Measurements from ENCODE around the gene SLC13A1.

SLC13A1 gene

GRCh38 chr7:123198111-123198510 is 1.7 kb downstream of the SLC13A1 start:
- H3K27ac ChIP-seq (ENCODE audit: low read depth, low read length, severe bottlenecking): no peak overlapping the region
- H3K4me1 ChIP-seq (ENCODE audit: control insufficient read depth, insufficient read depth, low read length, poor library complexity, severe bottlenecking): no peaks in the 10 kb centered on the region
- H3K4me3 ChIP-seq (ENCODE audit: extremely low read depth, insufficient read depth, low read length, poor library complexity, severe bottlenecking): no peak overlapping the region
- no peaks in the 10 kb centered on the region for H3K36me3 ChIP-seq (ENCODE audit: control insufficient read depth, insufficient read depth, low read length)
- H3K9me3 ChIP-seq (ENCODE audit: control insufficient read depth, low read length): no peaks in the 10 kb centered on the region
- no CpG with 5 or more reads among the region's 2 CpGs for WGBS, 2 experiments (ENCODE audit: insufficient coverage in 2 of 2)

GRCh38 chr7:123193235-123193634 is 6.5 kb downstream of the SLC13A1 start:
- H3K27ac ChIP-seq (ENCODE audit: low read depth, low read length, severe bottlenecking): no peak overlapping the region
- no CpG with 5 or more reads among the region's 2 CpGs for WGBS, 2 experiments (ENCODE audit: insufficient coverage in 2 of 2)
- H3K36me3 ChIP-seq (ENCODE audit: control insufficient read depth, insufficient read depth, low read length): no peaks in the 10 kb centered on the region
- no peaks in the 10 kb centered on the region for H3K9me3 ChIP-seq (ENCODE audit: control insufficient read depth, low read length)
- H3K4me1 ChIP-seq (ENCODE audit: control insufficient read depth, insufficient read depth, low read length, poor library complexity, severe bottlenecking): no peaks in the 10 kb centered on the region
- no peak overlapping the region for H3K4me3 ChIP-seq (ENCODE audit: extremely low read depth, insufficient read depth, low read length, poor library complexity, severe bottlenecking)

- Histone ChIP-seq H3K36me3 (ENCODE audit: control insufficient read depth, insufficient read depth, low read length) (no peaks in the 10 kb centered on the region), H3K4me1 (ENCODE audit: control insufficient read depth, insufficient read depth, low read length, poor library complexity, severe bottlenecking) (no peaks in the 10 kb centered on the region), H3K4me3 (ENCODE audit: extremely low read depth, insufficient read depth, low read length, poor library complexity, severe bottlenecking) (no peak overlapping the region), H3K27ac (ENCODE audit: low read depth, low read length, severe bottlenecking) (no peak overlapping the region), H3K9me3 (ENCODE audit: control insufficient read depth, low read length) (no peaks in the 10 kb centered on the region)
- WGBS, 2 experiments (ENCODE audit: insufficient coverage in 2 of 2): 83% methylated on average over 1 of the region's 1 CpG; no CpG with 5 or more reads in 1 of the 2 experiments
Observed at GRCh38 chr7:123191132-123191531, 8.6 kb downstream of the SLC13A1 start.

GRCh38 chr7:123190109-123190831 is 9.5 kb downstream of the SLC13A1 start:
- WGBS, 2 experiments (ENCODE audit: insufficient coverage in 2 of 2): 89 to 92% methylated on average over 2 of the region's 2 CpGs
- H3K9me3 ChIP-seq (ENCODE audit: control insufficient read depth, low read length): peaks cover 4% of the 10 kb centered on the region
- H3K36me3 ChIP-seq (ENCODE audit: control insufficient read depth, insufficient read depth, low read length): no peaks in the 10 kb centered on the region
- H3K4me1 ChIP-seq (ENCODE audit: control insufficient read depth, insufficient read depth, low read length, poor library complexity, severe bottlenecking): no peaks in the 10 kb centered on the region
- no peak overlapping the region for H3K4me3 ChIP-seq (ENCODE audit: extremely low read depth, insufficient read depth, low read length, poor library complexity, severe bottlenecking)
- H3K27ac ChIP-seq (ENCODE audit: low read depth, low read length, severe bottlenecking): no peak overlapping the region

- H3K27ac ChIP-seq (ENCODE audit: low read depth, low read length, severe bottlenecking): no peak overlapping the region
- peaks cover 7% of the 10 kb centered on the region for H3K9me3 ChIP-seq (ENCODE audit: control insufficient read depth, low read length)
- H3K36me3 ChIP-seq (ENCODE audit: control insufficient read depth, insufficient read depth, low read length): no peaks in the 10 kb centered on the region
- H3K4me1 ChIP-seq (ENCODE audit: control insufficient read depth, insufficient read depth, low read length, poor library complexity, severe bottlenecking): peaks cover 3% of the 10 kb centered on the region
- H3K4me3 ChIP-seq (ENCODE audit: extremely low read depth, insufficient read depth, low read length, poor library complexity, severe bottlenecking): no peak overlapping the region
- whole genome bisulfite sequencing, 2 experiments (ENCODE audit: insufficient coverage in 2 of 2): no CpG with 5 or more reads among the region's 3 CpGs
Observed at GRCh38 chr7:123185756-123186155, 14.0 kb downstream of the SLC13A1 start.

- Histone ChIP-seq H3K36me3 (ENCODE audit: control insufficient read depth, insufficient read depth, low read length) (no peaks in the 10 kb centered on the region), H3K4me3 (ENCODE audit: extremely low read depth, insufficient read depth, low read length, poor library complexity, severe bottlenecking) (no peak overlapping the region), H3K9me3 (ENCODE audit: control insufficient read depth, low read length) (peaks cover 7% of the 10 kb centered on the region), H3K27ac (ENCODE audit: low read depth, low read length, severe bottlenecking) (no peak overlapping the region), H3K4me1 (ENCODE audit: control insufficient read depth, insufficient read depth, low read length, poor library complexity, severe bottlenecking) (peaks cover 3% of the 10 kb centered on the region)
Observed at GRCh38 chr7:123184271-123184670, 15.5 kb downstream of the SLC13A1 start.

- peaks cover 3% of the 10 kb centered on the region for H3K4me1 ChIP-seq (ENCODE audit: control insufficient read depth, insufficient read depth, low read length, poor library complexity, severe bottlenecking)
- no peak overlapping the region for H3K4me3 ChIP-seq (ENCODE audit: extremely low read depth, insufficient read depth, low read length, poor library complexity, severe bottlenecking)
- peaks cover 7% of the 10 kb centered on the region for H3K9me3 ChIP-seq (ENCODE audit: control insufficient read depth, low read length)
- H3K27ac ChIP-seq (ENCODE audit: low read depth, low read length, severe bottlenecking): no peak overlapping the region
- H3K36me3 ChIP-seq (ENCODE audit: control insufficient read depth, insufficient read depth, low read length): no peaks in the 10 kb centered on the region
- WGBS, 2 experiments (ENCODE audit: insufficient coverage in 2 of 2): 100% methylated on average over 1 of the region's 2 CpGs; no CpG with 5 or more reads in 1 of the 2 experiments
Observed at GRCh38 chr7:123183431-123183830, 16.3 kb downstream of the SLC13A1 start.

GRCh38 chr7:123177442-123177841 is 22.3 kb downstream of the SLC13A1 start:
- Histone ChIP-seq H3K36me3 (ENCODE audit: control insufficient read depth, insufficient read depth, low read length) (no peaks in the 10 kb centered on the region), H3K9me3 (ENCODE audit: control insufficient read depth, low read length) (no peaks in the 10 kb centered on the region), H3K4me3 (ENCODE audit: extremely low read depth, insufficient read depth, low read length, poor library complexity, severe bottlenecking) (no peak overlapping the region), H3K4me1 (ENCODE audit: control insufficient read depth, insufficient read depth, low read length, poor library complexity, severe bottlenecking) (peaks cover 3% of the 10 kb centered on the region), H3K27ac (ENCODE audit: low read depth, low read length, severe bottlenecking) (no peak overlapping the region)

- Histone ChIP-seq H3K4me3 (ENCODE audit: extremely low read depth, insufficient read depth, low read length, poor library complexity, severe bottlenecking) (no peak overlapping the region), H3K36me3 (ENCODE audit: control insufficient read depth, insufficient read depth, low read length) (no peaks in the 10 kb centered on the region), H3K4me1 (ENCODE audit: control insufficient read depth, insufficient read depth, low read length, poor library complexity, severe bottlenecking) (no peaks in the 10 kb centered on the region), H3K9me3 (ENCODE audit: control insufficient read depth, low read length) (no peaks in the 10 kb centered on the region), H3K27ac (ENCODE audit: low read depth, low read length, severe bottlenecking) (no peak overlapping the region)
- 92% methylated on average over 2 to 6 of the region's 15 CpGs for WGBS, 2 experiments (ENCODE audit: insufficient coverage in 2 of 2)
Observed at GRCh38 chr7:123170333-123171246, 29.2 kb downstream of the SLC13A1 start.

GRCh38 chr7:123169065-123169464 is 30.7 kb downstream of the SLC13A1 start:
- H3K27ac ChIP-seq (ENCODE audit: low read depth, low read length, severe bottlenecking): no peak overlapping the region
- H3K9me3 ChIP-seq (ENCODE audit: control insufficient read depth, low read length): no peaks in the 10 kb centered on the region
- H3K4me1 ChIP-seq (ENCODE audit: control insufficient read depth, insufficient read depth, low read length, poor library complexity, severe bottlenecking): no peaks in the 10 kb centered on the region
- no peaks in the 10 kb centered on the region for H3K36me3 ChIP-seq (ENCODE audit: control insufficient read depth, insufficient read depth, low read length)
- 81 to 99% methylated on average over 8 of the region's 8 CpGs for WGBS, 2 experiments (ENCODE audit: insufficient coverage in 2 of 2)
- H3K4me3 ChIP-seq (ENCODE audit: extremely low read depth, insufficient read depth, low read length, poor library complexity, severe bottlenecking): no peak overlapping the region

- H3K4me3 ChIP-seq (ENCODE audit: extremely low read depth, insufficient read depth, low read length, poor library complexity, severe bottlenecking): no peak overlapping the region
- no peaks in the 10 kb centered on the region for H3K36me3 ChIP-seq (ENCODE audit: control insufficient read depth, insufficient read depth, low read length)
- no peak overlapping the region for H3K27ac ChIP-seq (ENCODE audit: low read depth, low read length, severe bottlenecking)
- H3K9me3 ChIP-seq (ENCODE audit: control insufficient read depth, low read length): no peaks in the 10 kb centered on the region
- H3K4me1 ChIP-seq (ENCODE audit: control insufficient read depth, insufficient read depth, low read length, poor library complexity, severe bottlenecking): no peaks in the 10 kb centered on the region
Observed at GRCh38 chr7:123157606-123158005, 42.2 kb downstream of the SLC13A1 start.
